Loucy (cell line): ENCODE data around the gene RPE65.
"Not testable (repeated sequence)": the region's sequence is repeated elsewhere in the genome, so short reads cannot be mapped to it uniquely, and the experiment has no call there.

ENCODE experiments used
- H2AFZ ChIP-seq: fragments of 200-600 bp; sonication (generic); 2 replicates; pipeline ENCODE4 v1.6.0; 2016; ENCODE audit warnings: antibody characterized with exemption, mild to moderate bottlenecking, low read length, moderate library complexity
- H3F3A ChIP-seq: fragments of 200-600 bp; 2 replicates; pipeline ENCODE4 v1.6.0; 2016; ENCODE audit warnings: antibody characterized with exemption, low read depth, mild to moderate bottlenecking
- H3K27me3 ChIP-seq: fragments of 200-600 bp; sonication (generic); 2 replicates; pipeline ENCODE4 v1.6.1; 2014; ENCODE audit warnings: low read length, mild to moderate bottlenecking; ENCODE audit not compliant: insufficient read depth, poor library complexity, severe bottlenecking
- H3K36me3 ChIP-seq: fragments of 200-600 bp; sonication (generic); 2 replicates; pipeline ENCODE4 v1.6.1; 2016; ENCODE audit warnings: low read length; ENCODE audit not compliant: insufficient read depth
- H3K4me1 ChIP-seq: fragments of 200-600 bp; sonication (generic); 2 replicates; pipeline ENCODE4 v1.5.1; 2014; ENCODE audit warnings: low read length, mild to moderate bottlenecking; ENCODE audit not compliant: insufficient read depth, poor library complexity, severe bottlenecking
- H3K4me2 ChIP-seq: fragments of 200-600 bp; sonication (generic); 2 replicates; pipeline ENCODE4 v1.6.0; 2014; ENCODE audit warnings: antibody characterized with exemption, low read length, low read depth, mild to moderate bottlenecking; ENCODE audit not compliant: poor library complexity, severe bottlenecking
- H3K4me3 ChIP-seq: fragments of 200-600 bp; sonication (generic); 2 replicates; pipeline ENCODE4 v1.5.1; 2014; ENCODE audit warnings: low read length, mild to moderate bottlenecking, mixed read lengths; ENCODE audit not compliant: poor library complexity, severe bottlenecking
- H3K79me2 ChIP-seq: fragments of 200-600 bp; sonication (generic); 2 replicates; pipeline ENCODE4 v1.6.1; 2014; ENCODE audit warnings: low read length; ENCODE audit not compliant: insufficient read depth
- H3K9ac ChIP-seq: fragments of 200-600 bp; sonication (generic); 2 replicates; pipeline ENCODE4 v1.6.0; 2014; ENCODE audit warnings: mild to moderate bottlenecking, low read depth, low read length, moderate library complexity; ENCODE audit not compliant: poor library complexity, severe bottlenecking
- H3K9me2 ChIP-seq: fragments of 200-600 bp; sonication (generic); replicated peaks from 2 replicates; pipeline ENCODE4 v1.6.1; 2016; ENCODE audit warnings: low read depth, low read length, mixed read lengths
- H3K9me3 ChIP-seq: fragments of 200-600 bp; sonication (generic); 2 replicates; pipeline ENCODE4 v1.6.1; 2014; ENCODE audit warnings: mild to moderate bottlenecking, antibody characterized with exemption, low read length, low read depth; ENCODE audit not compliant: insufficient read depth
- H4K20me1 ChIP-seq: fragments of 200-600 bp; sonication (generic); 2 replicates; pipeline ENCODE4 v1.6.0; 2014; ENCODE audit warnings: antibody characterized with exemption, low read length, mild to moderate bottlenecking; ENCODE audit not compliant: insufficient read depth, poor library complexity, severe bottlenecking
- CTCF ChIP-seq: fragments of 200-600 bp; sonication (generic); conservative IDR thresholded peaks from 2 replicates; pipeline ENCODE4 v1.5.1; 2014; ENCODE audit warnings: mild to moderate bottlenecking, antibody characterized with exemption, low read length
- EZH2phosphoT487 ChIP-seq: fragments of 200-600 bp; IDR thresholded peaks from 2 replicates; pipeline ENCODE4 v1.6.1; 2018; ENCODE audit warnings: antibody characterized with exemption, mild to moderate bottlenecking, moderate library complexity, borderline replicate concordance

RPE65 gene

GRCh38 chr1:68481041-68481440 is 31.3 kb upstream of the RPE65 start:
- Histone ChIP-seq H4K20me1 (no peaks in the 10 kb centered on the region), H3K36me3 (peaks cover 63% of the 10 kb centered on the region), H3K27me3 (no peaks in the 10 kb centered on the region), H3K79me2 (no peaks in the 10 kb centered on the region), H3K9me3 (no peaks in the 10 kb centered on the region), H3K9me2 (no peaks in the 10 kb centered on the region), H3K9ac (no peak overlapping the region), H3K4me2 (no peak overlapping the region), H3F3A (no peaks in the 10 kb centered on the region), H3K4me1 (no peaks in the 10 kb centered on the region), H2AFZ (no peak overlapping the region), H3K4me3 (no peak overlapping the region)
- TF ChIP-seq EZH2phosphoT487 (no peak), CTCF (no peak)

- Histone ChIP-seq H3K4me1 (no peaks in the 10 kb centered on the region), H4K20me1 (no peaks in the 10 kb centered on the region), H3K9me3 (no peaks in the 10 kb centered on the region), H3K79me2 (no peaks in the 10 kb centered on the region), H3F3A (no peaks in the 10 kb centered on the region), H3K4me3 (no peak overlapping the region), H3K27me3 (no peaks in the 10 kb centered on the region), H3K9ac (no peak overlapping the region), H3K4me2 (no peak overlapping the region), H3K36me3 (peaks cover 67% of the 10 kb centered on the region), H3K9me2 (no peaks in the 10 kb centered on the region), H2AFZ (no peak overlapping the region)
- no peak for TF ChIP-seq CTCF
- TF ChIP-seq EZH2phosphoT487 = no peak
Observed at GRCh38 chr1:68479501-68479900, 29.7 kb upstream of the RPE65 start.

GRCh38 chr1:68478662-68479061 is 28.9 kb upstream of the RPE65 start:
- no peaks in the 10 kb centered on the region for H3K79me2 ChIP-seq
- TF ChIP-seq EZH2phosphoT487 (no peak), CTCF (no peak)
- H3K27me3 ChIP-seq = no peaks in the 10 kb centered on the region
- no peaks in the 10 kb centered on the region for H3K9me3 ChIP-seq
- H3F3A ChIP-seq = no peaks in the 10 kb centered on the region
- H4K20me1 ChIP-seq = no peaks in the 10 kb centered on the region
- peaks cover 66% of the 10 kb centered on the region for H3K36me3 ChIP-seq
- no peaks in the 10 kb centered on the region for H3K4me1 ChIP-seq
- no peak overlapping the region for H3K4me2 ChIP-seq
- H2AFZ ChIP-seq = no peak overlapping the region
- H3K9ac ChIP-seq = no peak overlapping the region
- H3K9me2 ChIP-seq = no peaks in the 10 kb centered on the region
- no peak overlapping the region for H3K4me3 ChIP-seq

GRCh38 chr1:68476626-68477025 is 26.9 kb upstream of the RPE65 start:
- H3K4me1 ChIP-seq, H3K79me2 ChIP-seq, H3F3A ChIP-seq, H3K9me3 ChIP-seq, H3K9ac ChIP-seq, H4K20me1 ChIP-seq, H3K27me3 ChIP-seq, H3K4me2 ChIP-seq, H2AFZ ChIP-seq, H3K4me3 ChIP-seq, H3K9me2 ChIP-seq: not testable (repeated sequence)
- H3K36me3 ChIP-seq = peaks cover 49% of the 10 kb centered on the region; the same call in 1 of the 2 replicates
